SU-DHL-6 (cell line): ENCODE results near the gene TTLL11.

Experiments
- H2AFZ ChIP-seq: fragments of 200-600 bp; sonication (generic); 2 replicates; pipeline ENCODE4 v1.6.1; 2014; ENCODE audit warnings: low read depth, mild to moderate bottlenecking, moderate library complexity, mixed read lengths, antibody characterized with exemption, low read length; ENCODE audit not compliant: severe bottlenecking
- H3F3A ChIP-seq: fragments of 200-600 bp; shearing (Covaris generic); 2 replicates; pipeline ENCODE4 v1.6.0; 2016; ENCODE audit warnings: antibody characterized with exemption, mild to moderate bottlenecking; ENCODE audit not compliant: insufficient read depth
- H3K27ac ChIP-seq: fragments of 200-600 bp; sonication (generic); 2 replicates; pipeline ENCODE4 v1.5.1; 2016; ENCODE audit warnings: low read depth, mild to moderate bottlenecking, low read length, moderate library complexity, mixed read lengths
- H3K27me3 ChIP-seq: fragments of 200-600 bp; sonication (generic), shearing (Covaris generic); 2 replicates; pipeline ENCODE4 v1.6.0; 2014; ENCODE audit warnings: mild to moderate bottlenecking, low read length
- H3K36me3 ChIP-seq: fragments of 200-600 bp; sonication (generic); 2 replicates; pipeline ENCODE4 v1.6.1; 2014; ENCODE audit warnings: mild to moderate bottlenecking, low read length, mixed read lengths
- H3K4me2 ChIP-seq: fragments of 300-600, 200-600 bp; shearing (Covaris generic), sonication (generic); 2 replicates; pipeline ENCODE4 v1.6.0; 2014; ENCODE audit warnings: low read length, low read depth, mild to moderate bottlenecking; ENCODE audit not compliant: poor library complexity, severe bottlenecking
- H3K4me3 ChIP-seq: fragments of 200-600 bp; sonication (generic); 2 replicates; pipeline ENCODE4 v1.5.1; 2014; ENCODE audit warnings: antibody characterized with exemption, low read length, mild to moderate bottlenecking, mixed read lengths; ENCODE audit not compliant: insufficient read depth, poor library complexity, severe bottlenecking
- H3K79me2 ChIP-seq: fragments of 200-600 bp; sonication (generic); 2 replicates; pipeline ENCODE4 v1.6.1; 2014; ENCODE audit warnings: mild to moderate bottlenecking, low read length, moderate library complexity; ENCODE audit not compliant: insufficient read depth
- H3K9ac ChIP-seq: fragments of 200-600 bp; sonication (generic); 2 replicates; pipeline ENCODE4 v1.7.0; 2014; ENCODE audit warnings: mild to moderate bottlenecking, low read length
- H3K9me2 ChIP-seq: fragments of 200-600 bp; sonication (generic); replicated peaks from 2 replicates; pipeline ENCODE4 v1.6.1; 2014; ENCODE audit warnings: low read length; ENCODE audit not compliant: insufficient read depth
- H3K9me3 ChIP-seq: fragments of 200-600 bp; sonication (generic); 2 replicates; pipeline ENCODE4 v1.6.1; 2014; ENCODE audit warnings: low read length, mixed read lengths; ENCODE audit not compliant: insufficient read depth
- H4K20me1 ChIP-seq: fragments of 200-600 bp; sonication (generic); 2 replicates; pipeline ENCODE4 v1.6.1; 2014; ENCODE audit warnings: low read depth, mild to moderate bottlenecking, antibody characterized with exemption, low read length, moderate library complexity, mixed read lengths
- EZH2phosphoT487 ChIP-seq: fragments of 200-600 bp; sonication (generic), shearing (Covaris generic); conservative IDR thresholded peaks from 2 replicates; pipeline ENCODE4 v1.6.1; 2018; ENCODE audit warnings: mild to moderate bottlenecking, antibody characterized with exemption, low read length, moderate library complexity, mixed read lengths
- TF ChIP-seq, protein P1 (sequence below): fragments of 200-600 bp; sonication (generic); IDR thresholded peaks from one replicate; pipeline ENCODE4 v1.5.1; 2017; ENCODE audit warnings: antibody characterized with exemption, mild to moderate bottlenecking, low read length, moderate library complexity; ENCODE audit not compliant: insufficient read depth, poor library complexity, severe bottlenecking

The TTLL11 gene

GRCh38 chr9:122138560-122139268 is 45.6 kb upstream of the TTLL11 start:
- H3K36me3 ChIP-seq = no peaks in the 10 kb centered on the region

GRCh38 chr9:122135529-122135859 is 42.4 kb upstream of the TTLL11 start:
- H4K20me1 ChIP-seq = no peaks in the 10 kb centered on the region
- TF ChIP-seq, protein P1, sequence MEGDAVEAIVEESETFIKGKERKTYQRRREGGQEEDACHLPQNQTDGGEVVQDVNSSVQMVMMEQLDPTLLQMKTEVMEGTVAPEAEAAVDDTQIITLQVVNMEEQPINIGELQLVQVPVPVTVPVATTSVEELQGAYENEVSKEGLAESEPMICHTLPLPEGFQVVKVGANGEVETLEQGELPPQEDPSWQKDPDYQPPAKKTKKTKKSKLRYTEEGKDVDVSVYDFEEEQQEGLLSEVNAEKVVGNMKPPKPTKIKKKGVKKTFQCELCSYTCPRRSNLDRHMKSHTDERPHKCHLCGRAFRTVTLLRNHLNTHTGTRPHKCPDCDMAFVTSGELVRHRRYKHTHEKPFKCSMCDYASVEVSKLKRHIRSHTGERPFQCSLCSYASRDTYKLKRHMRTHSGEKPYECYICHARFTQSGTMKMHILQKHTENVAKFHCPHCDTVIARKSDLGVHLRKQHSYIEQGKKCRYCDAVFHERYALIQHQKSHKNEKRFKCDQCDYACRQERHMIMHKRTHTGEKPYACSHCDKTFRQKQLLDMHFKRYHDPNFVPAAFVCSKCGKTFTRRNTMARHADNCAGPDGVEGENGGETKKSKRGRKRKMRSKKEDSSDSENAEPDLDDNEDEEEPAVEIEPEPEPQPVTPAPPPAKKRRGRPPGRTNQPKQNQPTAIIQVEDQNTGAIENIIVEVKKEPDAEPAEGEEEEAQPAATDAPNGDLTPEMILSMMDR = no peak
- TF ChIP-seq EZH2phosphoT487 = no peak
- H3F3A ChIP-seq = no peaks in the 10 kb centered on the region
- no peak overlapping the region for H3K4me2 ChIP-seq
- no peaks in the 10 kb centered on the region for H3K9me2 ChIP-seq
- no peaks in the 10 kb centered on the region for H3K9me3 ChIP-seq
- no peak overlapping the region for H3K9ac ChIP-seq
- H2AFZ ChIP-seq = no peak overlapping the region
- no peaks in the 10 kb centered on the region for H3K27me3 ChIP-seq
- H3K36me3 ChIP-seq = no peaks in the 10 kb centered on the region
- no peak overlapping the region for H3K27ac ChIP-seq
- H3K79me2 ChIP-seq = no peaks in the 10 kb centered on the region
- no peak overlapping the region for H3K4me3 ChIP-seq

More at GRCh38 chr9:122138560-122139268, 45.6 kb upstream of the TTLL11 start:
- Histone ChIP-seq H4K20me1 (no peaks in the 10 kb centered on the region), H3K27me3 (no peaks in the 10 kb centered on the region), H3F3A (no peaks in the 10 kb centered on the region), H2AFZ (no peak overlapping the region), H3K9me2 (no peaks in the 10 kb centered on the region), H3K9ac (no peak overlapping the region), H3K4me2 (no peak overlapping the region), H3K4me3 (no peak overlapping the region), H3K27ac (no peak overlapping the region), H3K9me3 (no peaks in the 10 kb centered on the region), H3K79me2 (no peaks in the 10 kb centered on the region)
- TF ChIP-seq, protein P1 = no peak
- no peak for TF ChIP-seq EZH2phosphoT487

- Histone ChIP-seq H3F3A (no peaks in the 10 kb centered on the region), H3K9me2 (no peaks in the 10 kb centered on the region), H2AFZ (no peak overlapping the region), H3K36me3 (no peaks in the 10 kb centered on the region), H3K4me2 (no peak overlapping the region), H3K9me3 (no peaks in the 10 kb centered on the region), H3K27me3 (no peaks in the 10 kb centered on the region), H4K20me1 (no peaks in the 10 kb centered on the region), H3K4me3 (no peak overlapping the region), H3K9ac (no peak overlapping the region), H3K27ac (no peak overlapping the region), H3K79me2 (no peaks in the 10 kb centered on the region)
- TF ChIP-seq, protein P1 = no peak
- no peak for TF ChIP-seq EZH2phosphoT487
Observed at GRCh38 chr9:122134822-122135528, 41.9 kb upstream of the TTLL11 start.
